CD4-positive, alpha-beta T cell treated with Interleukin-17A for 1 hour (primary cell): ENCODE data around the gene AFM.
"Not testable (repeated sequence)": the region's sequence is repeated elsewhere in the genome, so short reads cannot be mapped to it uniquely, and the experiment has no call there.

Experiments
- DNase-seq: peaks from one replicate; pipeline ENCODE4 v3.0.0-alpha.2; 2020

The AFM gene

GRCh38 chr4:73507541-73507940, 26.0 kb downstream of the AFM start:
- DNase-seq, result no peak

GRCh38 chr4:73508651-73509050, 27.1 kb downstream of the AFM start:
- no peak for DNase-seq

GRCh38 chr4:73518340-73518739, 36.8 kb downstream of the AFM start:
- DNase-seq, result no peak

DNA sequence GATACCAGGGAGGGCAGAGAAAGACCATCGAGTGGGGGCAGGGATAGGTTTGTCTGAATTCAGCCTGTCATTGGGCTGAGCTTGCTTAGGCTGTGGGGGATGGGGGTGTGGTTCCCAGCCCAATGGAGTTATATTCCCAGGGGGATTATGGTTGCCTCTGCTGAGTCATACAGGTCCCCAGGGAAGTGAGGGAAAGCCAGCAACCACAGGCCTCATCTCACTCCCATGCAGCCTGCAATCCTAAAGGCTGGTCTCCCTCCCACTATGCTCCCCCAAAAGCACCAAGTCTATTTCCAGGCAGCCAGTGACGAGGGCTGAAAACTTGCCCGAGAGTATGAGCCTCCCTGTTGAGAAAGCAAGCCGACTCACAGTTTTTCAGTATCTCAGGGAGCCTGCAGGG, 39.3 kb downstream of the AFM start:
- no peak for DNase-seq

DNA sequence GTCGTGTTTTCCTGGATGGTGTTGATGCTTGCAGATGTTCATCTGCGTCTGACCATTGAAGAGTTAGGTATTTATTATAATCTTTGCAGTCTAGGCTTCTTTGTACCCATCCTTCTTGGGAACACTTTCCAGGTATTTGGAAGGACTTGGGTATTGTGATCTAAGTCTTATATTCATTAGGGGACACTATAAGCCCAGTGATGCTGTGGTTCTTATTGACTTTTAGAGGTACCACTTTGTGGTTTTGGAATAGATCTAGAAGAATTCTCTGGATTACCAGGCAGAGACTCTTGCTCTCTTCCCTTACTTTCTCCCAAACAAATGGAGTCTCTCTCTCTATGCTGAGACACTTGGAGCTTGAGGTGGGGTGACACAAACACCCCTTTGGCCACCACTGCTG, 41.6 kb downstream of the AFM start:
- no peak for DNase-seq

DNA sequence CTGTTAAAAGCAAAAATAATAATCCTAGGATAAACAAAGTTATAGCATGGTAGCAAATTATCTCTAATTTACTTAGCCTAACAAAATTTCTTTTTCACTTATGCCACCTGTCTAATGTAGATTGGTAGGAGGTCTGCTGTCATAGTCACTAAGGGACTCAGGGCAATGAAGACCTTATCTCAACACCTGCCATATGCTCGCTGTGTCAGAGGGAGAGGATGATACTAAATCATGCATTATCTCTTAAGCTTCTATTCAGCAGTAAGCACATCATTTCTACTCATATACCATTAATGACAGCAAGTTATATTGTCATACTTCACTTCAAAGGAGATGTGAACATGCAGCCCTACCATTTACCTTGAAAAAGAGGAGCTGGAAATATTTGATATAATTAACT, 44.1 kb downstream of the AFM start:
- DNase-seq, result no peak

DNA sequence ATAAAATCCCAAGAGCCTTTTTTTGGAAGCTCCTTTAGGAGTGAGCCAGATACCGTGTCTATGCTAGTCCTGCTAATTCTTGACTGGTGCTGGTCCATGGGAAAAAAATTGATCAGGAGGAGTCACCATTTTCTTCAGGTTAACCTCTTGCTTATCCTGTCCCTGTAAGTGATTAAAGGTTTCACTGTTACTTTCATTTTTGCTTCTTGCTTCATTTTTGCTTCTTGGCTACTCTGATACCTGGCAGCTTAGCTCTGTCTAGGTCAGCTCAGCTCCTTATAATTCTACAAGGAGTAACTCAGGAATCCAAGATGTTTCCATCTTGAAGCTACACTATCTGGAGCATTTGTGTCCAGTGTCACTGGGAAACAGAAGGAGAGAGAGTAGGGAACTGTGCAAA, 45.7 kb downstream of the AFM start:
- no peak for DNase-seq

DNA sequence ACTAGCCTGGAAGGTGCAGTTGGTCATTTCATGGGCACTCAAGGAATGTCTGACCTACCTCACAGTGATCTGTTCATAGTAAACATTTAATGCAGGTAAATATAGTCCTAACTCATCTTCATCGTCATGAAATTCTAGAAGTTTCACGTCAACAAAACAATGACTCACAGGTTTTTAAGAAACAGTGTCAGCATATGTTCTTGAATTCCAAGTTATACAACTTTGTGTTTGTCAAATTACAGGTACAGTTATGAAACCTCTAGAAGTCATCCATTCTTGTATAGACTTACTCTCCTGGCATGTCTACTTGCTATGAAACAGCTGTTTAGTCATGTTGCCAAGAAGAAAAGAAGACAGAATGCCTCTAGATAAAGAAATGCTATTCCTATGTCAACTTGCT, 46.6 kb downstream of the AFM start:
- DNase-seq, result no peak

GRCh38 chr4:73533515-73534422, 52.2 kb downstream of the AFM start:
- DNase-seq, result no peak

DNA sequence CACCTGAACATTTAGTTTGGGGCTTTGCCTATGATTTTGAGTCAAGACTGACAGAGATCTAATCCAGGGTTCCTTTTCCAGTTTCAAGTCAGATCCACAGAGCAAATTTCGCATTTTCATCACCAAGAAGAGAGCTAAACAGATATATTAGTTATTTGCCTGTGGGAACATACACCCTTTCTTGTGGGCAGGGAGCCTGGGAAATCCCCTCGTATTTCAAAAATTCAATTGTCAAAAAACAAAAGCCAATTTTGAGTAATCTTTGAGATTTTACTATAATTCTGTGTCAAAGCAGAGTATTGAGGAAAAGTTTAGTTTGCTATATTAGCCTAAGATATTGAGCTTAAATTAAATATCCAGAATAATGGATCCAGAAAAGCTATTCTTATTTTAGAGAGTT, 56.6 kb downstream of the AFM start:
- DNase-seq, result no peak

DNA sequence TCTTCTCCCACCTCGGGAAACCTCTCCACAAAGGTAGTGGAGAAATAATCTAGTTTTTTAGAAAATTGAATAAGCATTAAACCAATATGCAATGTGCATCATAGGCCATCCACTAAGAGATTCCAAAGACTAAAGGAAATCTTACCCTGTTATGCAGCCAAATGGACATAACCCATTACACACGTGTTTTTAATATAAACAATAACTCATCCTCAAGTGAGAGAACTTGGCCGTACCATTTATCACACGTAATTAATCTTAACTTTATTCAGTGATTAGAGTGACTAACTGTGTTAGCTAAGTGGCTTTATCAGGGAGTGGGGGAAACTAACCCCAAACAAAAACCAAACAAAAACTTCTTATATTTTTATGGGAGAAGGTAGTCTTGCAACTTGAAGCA, 57.8 kb downstream of the AFM start:
- no peak for DNase-seq

DNA sequence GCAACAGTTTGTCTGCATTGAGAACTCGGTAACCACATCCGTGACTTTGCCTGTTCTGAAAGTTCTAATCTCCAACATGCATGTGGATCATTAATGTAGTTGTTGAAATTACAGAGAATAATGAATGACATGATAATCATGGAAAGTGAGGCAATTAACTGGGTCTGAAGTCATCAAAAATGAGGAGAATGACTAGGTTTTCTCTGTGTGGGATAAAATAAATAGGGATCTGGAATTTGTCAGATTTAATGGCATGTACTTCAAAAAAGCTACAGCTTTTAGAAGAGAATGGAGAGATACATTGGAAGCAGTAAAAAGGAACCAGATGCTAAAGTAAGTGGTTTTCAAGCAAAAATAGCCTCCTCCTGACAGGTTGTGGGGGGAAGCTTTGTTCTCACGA, 59.3 kb downstream of the AFM start:
- DNase-seq, result no peak

DNA sequence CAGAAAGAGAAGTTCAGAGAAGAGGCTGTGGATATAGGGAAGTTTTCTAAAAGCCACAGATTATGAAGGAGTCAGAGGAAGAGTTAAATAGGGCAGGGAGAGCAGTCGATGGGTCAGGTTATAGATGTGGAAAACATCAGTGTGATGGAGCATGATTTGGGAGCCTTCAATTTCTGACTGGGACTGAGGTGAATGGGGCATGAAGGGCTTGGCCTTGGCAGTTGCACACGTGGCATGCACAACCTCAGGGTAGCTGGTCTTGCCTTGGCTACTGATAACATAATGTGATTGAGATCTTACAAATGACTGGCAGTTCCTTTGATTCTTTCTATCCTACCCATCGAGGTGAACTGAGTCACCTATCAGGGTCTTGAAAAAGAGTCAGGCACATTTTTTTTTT, 59.7 kb downstream of the AFM start:
- no peak for DNase-seq

DNA sequence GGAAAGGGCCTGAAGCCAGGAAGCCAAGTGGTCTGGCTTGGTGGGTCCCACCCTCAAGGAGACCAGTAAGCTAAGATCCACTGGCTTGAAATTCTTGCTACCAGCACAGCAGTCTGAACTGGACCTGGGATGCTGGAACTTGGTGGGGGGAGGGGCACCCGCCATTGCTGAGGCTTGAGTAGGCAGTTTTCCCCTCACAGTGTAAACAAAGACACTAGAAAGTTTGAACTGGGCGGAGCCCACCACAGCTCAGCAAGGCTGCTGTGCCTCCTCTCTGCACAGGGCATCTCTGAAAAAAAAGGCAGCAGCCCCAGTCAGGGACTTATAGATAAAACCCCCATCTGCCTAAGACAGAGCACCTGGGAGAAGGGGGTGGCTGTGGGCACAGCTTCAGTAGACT, 63.1 kb downstream of the AFM start:
- no peak for DNase-seq

GRCh38 chr4:73550865-73551264, 69.3 kb downstream of the AFM start:
- not testable (repeated sequence) for DNase-seq
